ENCODE results near the gene KIF9.
"Not testable (repeated sequence)": the region's sequence is repeated elsewhere in the genome, so short reads cannot be mapped to it uniquely, and the experiment has no call there.

Gene KIF9, protein sequence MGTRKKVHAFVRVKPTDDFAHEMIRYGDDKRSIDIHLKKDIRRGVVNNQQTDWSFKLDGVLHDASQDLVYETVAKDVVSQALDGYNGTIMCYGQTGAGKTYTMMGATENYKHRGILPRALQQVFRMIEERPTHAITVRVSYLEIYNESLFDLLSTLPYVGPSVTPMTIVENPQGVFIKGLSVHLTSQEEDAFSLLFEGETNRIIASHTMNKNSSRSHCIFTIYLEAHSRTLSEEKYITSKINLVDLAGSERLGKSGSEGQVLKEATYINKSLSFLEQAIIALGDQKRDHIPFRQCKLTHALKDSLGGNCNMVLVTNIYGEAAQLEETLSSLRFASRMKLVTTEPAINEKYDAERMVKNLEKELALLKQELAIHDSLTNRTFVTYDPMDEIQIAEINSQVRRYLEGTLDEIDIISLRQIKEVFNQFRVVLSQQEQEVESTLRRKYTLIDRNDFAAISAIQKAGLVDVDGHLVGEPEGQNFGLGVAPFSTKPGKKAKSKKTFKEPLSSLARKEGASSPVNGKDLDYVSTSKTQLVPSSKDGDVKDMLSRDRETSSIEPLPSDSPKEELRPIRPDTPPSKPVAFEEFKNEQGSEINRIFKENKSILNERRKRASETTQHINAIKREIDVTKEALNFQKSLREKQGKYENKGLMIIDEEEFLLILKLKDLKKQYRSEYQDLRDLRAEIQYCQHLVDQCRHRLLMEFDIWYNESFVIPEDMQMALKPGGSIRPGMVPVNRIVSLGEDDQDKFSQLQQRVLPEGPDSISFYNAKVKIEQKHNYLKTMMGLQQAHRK

DNA sequence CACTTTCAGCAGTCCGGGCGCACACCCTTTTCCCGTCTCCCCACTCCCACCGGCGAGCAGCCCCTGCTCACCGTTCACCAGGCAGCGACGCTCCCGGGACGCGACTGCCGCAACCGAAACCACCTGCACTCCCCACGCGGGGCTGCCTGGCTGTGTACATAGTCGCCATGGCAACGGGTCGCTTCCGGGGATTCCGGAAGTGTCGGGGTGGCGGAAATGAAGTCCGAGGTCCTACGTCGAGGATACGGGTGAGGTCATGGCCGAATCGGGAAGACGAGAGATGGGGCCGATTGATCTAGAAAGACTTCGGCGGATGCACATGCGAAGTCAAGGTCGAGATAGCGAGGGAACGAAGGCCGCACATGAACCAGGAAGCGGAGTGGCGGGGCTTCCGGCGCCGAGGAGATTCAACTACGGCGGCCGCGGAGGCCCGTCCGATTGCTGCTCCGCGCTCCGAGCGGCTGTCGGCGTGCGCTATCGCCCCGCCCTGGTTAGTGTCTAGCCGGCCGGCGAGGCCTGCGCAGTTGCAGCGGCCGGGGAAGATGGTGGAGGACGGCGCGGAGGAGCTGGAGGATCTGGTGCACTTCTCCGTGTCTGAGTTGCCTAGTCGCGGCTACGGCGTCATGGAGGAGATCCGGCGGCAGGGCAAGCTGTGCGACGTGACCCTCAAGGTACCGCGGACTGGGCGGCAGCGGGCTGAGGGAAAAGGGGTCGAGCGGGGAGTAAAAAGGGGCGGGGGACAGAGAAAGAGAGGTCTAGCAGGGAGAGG lies at the start of gene KIF9, which contains the start of gene KLHL18:
Gene KIF9 (minus strand): TSS at position 376 of the 769 bp plus-strand sequence. CDS start 5,425 bp downstream, outside the sequence.
Gene KLHL18 (plus strand): TSS at position 521 of the 769 bp plus-strand sequence. CDS start 22 bp downstream, at position 543.
- peak; percentile 91 to 95 (median 92) for DNase-seq (ENCODE audit: low read depth in 2 of 3, low spot score in 1 of 3)

DNA sequence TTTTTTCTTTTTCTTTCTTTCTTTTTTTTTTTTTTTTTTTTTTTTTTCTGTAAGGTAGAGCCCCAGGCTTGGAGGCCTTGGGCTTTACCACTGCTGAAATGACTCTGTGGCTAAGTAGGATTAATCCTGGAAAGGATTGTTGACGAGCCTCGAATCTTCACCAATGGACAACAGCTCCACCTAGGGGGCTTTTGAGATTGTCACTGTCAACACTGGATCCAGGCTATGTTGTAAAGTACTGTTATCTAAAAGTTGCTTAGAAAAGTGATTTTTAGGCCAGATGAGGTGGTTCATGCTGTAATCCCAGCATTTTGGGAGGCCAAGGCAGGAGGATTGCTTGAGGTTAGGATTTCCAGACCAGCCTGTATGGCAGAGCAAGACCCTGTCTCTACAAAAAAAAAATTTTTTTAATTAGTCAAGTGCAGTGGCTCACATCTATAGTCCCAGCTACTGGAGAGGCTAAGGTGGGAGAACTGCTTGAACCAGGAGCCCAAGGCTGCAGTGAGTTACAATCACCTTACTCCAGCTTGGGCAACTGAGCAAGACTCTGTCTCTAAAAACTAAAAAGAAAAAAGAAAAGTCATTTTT lies 41.8 kb upstream of the KIF9 start:
- DNase-seq (ENCODE audit: low read depth in 2 of 3, low spot score in 1 of 3): peak; percentile 5 to 48 (median 20)

DNA sequence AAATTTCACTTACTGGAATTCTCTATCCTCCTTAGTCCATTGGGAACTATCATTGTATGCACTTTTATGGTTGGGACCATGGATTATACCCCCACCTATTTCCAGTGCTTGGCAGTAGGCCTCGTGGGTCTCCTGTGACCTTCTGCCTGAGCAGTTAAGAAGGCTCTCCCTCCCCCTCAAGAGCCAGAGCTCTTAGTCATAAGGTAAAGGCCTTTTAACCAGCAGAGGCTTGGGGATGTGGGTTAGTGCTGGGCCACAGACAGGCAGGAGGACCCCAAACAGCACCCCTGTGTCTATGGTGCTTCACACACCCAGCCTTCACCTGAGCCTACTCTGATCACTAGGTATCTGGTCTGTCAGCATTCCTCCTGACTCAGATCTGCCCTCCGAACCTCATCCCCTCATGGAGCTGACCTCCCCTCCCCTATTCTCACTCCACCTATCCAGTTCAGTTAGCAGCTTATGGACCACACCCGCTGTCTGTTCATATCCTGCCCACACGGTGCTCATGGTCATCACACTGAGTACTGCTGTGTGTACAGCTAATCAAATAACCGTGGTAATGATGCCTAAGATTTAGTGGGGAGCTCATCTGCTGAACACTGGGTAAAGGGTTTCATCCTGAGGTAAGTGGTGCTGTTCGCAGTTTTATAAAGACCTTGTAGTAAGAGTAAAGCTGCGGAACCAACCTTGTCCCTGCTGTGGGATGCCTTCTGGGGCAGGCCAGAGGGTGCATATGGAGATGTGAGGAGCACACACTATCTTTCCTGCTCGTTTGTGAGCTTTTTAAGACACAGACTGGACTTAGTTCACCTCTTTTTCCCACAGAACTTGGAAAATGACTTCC lies 41.1 kb upstream of the KIF9 start:
- no peak for DNase-seq (ENCODE audit: low read depth in 2 of 3, low spot score in 1 of 3)

DNA sequence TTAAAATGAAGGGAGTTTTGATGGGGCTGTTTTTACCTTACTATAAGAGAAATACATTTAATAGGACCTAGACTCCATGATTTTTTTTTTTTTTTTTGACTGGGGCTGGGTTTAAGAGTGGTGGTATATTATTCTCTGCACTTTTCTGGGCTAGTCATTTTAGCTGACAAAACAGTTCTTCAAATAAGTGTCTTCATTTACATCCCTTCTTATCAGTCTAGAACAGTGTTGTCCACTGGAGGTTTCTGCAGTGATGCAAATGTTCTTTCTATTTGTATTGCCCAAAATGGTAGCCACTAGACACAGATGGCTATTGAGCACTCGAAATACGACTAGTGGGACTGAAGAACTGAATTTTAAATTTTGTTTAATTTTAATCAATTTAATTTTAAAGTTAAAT lies 37.4 kb upstream of the KIF9 start:
- no peak for DNase-seq (ENCODE audit: low read depth in 2 of 3, low spot score in 1 of 3)

DNA sequence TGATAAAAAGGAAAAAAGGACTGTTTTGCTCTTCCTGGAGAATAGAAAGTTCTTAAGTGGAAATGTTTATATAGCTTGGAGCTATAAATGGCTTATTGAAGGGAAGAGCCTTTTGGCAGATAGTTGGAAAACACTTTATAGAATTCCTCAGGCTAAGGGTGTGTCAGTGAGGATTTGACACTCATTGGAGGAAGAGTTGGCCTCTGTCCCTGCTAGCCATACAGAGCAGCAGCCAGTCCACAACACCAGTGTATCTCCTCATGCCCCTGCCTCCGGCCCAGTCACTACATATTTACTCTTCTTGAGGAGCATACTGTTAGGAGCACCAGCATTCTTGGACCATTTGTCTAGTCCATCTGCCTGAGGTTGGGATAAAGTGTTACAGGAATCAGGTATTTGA lies 36.3 kb upstream of the KIF9 start:
- DNase-seq (ENCODE audit: low read depth in 2 of 3, low spot score in 1 of 3): no peak

DNA sequence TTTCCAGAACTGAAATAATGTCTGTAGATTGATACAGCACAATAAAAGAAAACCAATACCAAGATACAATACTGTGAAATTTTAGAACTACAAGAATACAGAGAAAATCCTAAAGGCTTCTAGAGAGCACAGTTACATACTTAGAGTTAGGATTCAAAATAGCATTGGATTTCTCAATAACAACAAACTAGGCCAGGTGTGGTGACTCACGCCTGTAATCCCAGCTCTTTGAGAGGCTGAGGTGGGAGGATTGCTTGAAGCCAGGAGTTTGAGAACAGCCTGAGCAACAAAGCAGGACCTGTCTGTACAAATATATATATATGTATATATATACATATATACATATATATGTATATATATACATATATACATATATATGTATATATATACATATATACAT lies 33.6 kb upstream of the KIF9 start:
- DNase-seq (ENCODE audit: low read depth in 2 of 3, low spot score in 1 of 3): not testable (repeated sequence)

DNA sequence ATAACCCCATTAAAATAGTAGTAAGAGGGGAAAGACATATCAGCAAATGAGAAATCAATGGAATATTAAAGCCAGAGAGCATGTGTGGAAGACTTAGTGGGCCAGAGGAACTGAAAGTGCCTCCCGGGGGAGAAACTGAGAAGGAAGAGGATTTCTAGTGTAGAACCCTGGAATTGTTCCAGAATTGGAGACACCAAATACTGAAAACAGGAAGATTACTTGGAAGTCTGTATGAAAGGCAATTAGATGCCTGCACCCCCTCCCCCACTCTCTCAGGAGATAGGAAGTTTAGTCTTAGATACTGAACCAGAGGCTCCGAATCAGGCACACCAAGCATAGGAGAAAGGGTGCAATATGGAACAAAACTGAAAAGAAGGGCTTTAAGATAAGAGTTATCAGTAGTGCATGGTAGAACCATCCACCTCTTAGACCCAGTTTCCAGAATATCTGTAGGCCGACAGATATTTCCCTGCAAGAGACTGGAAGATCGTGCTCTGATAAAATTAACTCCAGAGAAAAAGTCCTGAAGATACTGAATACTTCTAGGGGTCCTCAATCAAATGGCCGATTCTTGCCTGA lies 32.6 kb upstream of the KIF9 start:
- no peak for DNase-seq (ENCODE audit: low read depth in 2 of 3, low spot score in 1 of 3)

DNA sequence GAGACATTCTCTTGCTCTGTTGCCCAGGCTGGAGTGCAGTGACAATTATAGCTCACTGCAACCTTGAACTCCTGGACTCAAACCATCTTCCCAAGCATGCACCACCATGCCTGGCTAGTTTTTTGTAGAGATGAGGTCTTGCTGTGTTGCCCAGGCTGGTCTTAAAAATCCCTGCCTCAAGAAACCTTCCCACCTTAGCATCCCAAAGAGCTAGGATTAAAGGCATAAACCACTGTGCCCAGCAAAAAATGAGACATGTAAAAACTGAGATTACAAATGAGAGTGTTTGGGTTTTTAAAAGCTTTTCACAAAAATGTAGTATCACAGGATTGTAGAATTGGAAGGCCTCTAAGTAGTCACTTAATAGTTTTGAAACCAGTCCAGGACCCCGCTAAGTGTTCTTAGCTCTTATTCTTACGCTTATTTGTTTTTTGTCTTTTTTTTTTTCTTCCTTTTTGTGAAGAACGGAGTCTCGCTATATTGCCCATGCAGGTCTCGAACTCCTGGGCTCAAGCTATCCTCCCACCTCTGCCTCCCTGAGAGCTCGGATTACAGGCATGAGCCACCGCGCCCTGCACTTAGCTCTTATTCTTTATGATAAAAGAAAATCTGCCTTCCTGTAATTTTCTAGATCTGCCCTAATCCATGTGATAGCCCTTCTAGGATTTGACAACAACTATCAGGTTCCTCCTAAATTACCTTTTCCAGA lies 31.6 kb upstream of the KIF9 start:
- no peak for DNase-seq (ENCODE audit: low read depth in 2 of 3, low spot score in 1 of 3)

DNA sequence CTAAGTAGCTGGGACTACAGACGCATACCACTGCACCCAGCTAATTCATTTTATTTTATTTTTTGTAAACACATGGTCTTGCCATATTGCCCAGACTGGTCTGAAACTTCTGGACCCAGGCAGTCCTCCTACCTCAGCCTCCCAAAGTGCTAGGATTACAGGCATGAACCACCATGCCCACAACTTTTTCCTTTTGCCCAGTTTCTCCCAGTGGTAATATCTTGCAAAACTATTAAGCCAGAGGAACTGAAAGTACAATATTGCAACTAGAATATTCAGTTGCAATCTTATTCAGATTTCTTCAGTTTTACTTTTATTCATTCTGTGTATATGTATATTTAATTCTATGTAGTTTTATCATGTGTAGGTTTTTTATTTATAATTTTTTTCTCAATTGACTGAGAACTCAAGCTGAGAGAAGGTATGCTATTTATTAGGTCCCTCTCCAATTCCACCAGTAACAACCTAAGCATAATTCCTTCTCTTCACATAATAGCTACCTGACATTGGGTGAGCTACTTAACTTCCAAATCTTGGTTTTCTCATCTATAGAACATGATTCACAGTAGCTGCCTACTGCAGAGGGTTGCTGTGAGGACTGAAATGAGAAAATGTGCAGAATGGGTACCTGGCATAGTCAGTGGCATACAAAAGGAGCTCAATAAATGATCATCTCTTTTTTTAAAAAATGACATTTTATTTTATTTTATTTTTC lies 30.9 kb upstream of the KIF9 start:
- no peak for DNase-seq (ENCODE audit: low read depth in 2 of 3, low spot score in 1 of 3)

DNA sequence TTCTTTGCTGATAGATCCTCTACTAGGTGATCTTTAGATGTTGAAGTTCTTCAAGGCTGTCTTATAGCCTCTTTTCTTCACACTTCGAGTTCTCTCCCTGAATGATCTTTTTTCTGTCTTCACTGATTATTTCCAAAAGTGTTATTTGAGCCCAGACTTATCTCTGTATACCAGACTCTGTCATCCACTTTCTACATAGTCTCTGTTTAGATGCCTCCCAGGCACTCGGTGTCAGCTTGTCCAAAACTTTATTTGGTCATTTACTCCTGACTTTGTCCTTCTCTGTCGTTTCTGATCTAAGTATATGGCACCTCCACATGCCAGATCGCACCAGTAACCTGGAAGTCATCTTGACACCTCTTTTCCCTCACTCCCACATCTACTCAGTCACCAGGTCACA lies 27.8 kb upstream of the KIF9 start:
- no peak for DNase-seq (ENCODE audit: low read depth in 2 of 3, low spot score in 1 of 3)

DNA sequence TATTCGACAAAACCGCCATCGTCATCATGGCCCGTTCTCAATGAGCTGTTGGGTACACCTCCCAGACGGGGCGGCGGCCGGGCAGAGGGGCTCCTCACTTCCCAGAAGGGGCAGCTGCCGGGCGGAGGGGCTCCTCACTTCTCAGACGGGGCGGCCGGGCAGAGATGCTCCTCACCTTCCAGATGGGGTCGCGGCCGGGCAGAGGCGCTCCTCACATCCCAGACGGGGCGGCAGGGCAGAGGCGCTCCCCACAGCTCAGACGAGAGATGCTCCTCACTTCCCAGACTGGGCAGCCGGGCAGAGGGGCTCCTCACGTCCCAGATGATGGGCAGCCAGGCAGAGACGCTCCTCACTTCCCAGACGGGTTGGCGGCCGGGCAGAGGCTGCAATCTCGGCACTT lies 26.6 kb upstream of the KIF9 start:
- DNase-seq (ENCODE audit: low read depth in 2 of 3, low spot score in 1 of 3): not testable (repeated sequence)

DNA sequence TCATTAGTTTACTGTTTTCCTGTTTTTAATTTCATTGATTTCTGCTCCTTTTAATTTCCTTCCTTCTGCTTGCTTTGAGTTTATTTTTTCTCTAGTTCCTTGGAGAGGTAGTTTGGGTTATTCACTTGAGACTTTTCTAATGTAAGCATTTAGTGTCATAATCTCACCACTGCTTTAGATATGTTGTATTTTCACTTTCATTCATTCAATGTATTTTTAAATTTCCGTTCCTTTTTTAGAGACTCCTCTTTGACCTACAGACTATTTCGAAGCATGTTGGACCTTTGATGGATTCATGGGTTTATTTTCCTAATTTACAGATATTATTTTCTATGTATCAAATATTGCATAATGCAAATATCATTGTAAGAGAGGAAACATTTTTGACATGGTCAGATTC lies 23.4 kb upstream of the KIF9 start:
- no peak for DNase-seq (ENCODE audit: low read depth in 2 of 3, low spot score in 1 of 3)

DNA sequence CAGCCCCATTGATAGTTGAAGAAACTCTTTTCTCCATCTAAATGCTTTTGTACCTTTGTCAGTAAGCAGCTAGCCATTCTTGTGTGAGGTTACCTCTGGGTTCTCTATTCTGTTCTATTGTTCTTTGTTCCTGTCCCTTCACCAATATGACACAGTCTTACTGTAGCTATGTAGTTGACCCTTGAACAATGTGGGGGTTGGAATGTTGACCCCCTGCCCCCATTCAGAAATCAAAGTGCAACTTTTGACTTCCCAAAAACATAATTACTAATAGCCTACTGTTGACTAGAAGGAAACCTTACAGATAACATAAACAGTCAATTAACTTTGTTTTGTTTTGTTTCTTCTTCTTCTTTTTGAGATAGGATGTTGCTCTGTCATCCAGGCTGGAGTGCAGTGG lies 18.9 kb upstream of the KIF9 start:
- no peak for DNase-seq (ENCODE audit: low read depth in 2 of 3, low spot score in 1 of 3)

DNA sequence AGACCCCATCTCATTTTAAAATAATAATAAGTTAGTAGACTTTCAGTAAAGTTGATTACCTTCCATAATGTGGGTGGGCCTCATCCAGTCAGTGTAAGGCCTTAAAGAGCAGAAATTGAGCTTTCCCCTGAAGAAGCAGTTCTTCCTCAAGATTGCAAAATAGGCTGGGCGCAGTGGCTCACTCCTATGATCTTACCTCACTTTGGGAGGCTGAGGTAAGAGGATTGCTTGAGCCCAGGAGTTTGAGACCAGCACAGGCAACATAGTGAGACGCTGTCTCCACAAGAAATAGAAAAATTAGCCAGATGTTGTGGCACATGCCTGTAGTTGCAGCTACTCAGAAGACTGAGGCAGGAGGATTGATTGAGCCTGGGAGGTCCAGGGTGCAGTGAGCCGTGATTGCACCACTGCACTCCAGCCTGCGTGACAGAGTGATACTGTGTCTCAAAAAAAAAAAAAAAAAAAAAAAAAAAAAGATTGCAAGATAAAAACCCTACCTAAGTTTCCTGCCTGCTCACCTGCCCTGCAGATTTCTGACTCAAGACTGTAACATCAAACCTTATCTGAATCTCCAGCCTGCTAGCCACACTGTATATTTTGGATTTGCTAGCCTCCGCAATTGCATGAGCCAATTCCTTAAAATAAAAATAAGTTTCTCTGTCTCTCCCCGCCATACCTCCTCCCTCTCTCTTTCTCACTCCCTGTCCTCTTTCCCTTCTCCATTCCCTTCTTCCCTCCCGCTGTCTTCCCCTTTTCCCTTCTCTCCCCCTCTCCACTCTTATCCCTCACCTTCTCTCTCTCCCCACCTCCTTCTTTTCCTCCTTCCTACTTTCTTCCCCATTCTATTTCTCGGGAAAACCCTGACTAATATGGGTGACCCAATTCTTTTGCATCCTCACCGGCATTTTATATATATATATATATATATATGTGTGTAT lies 17.1 kb upstream of the KIF9 start:
- DNase-seq (ENCODE audit: low read depth in 2 of 3, low spot score in 1 of 3): no peak

DNA sequence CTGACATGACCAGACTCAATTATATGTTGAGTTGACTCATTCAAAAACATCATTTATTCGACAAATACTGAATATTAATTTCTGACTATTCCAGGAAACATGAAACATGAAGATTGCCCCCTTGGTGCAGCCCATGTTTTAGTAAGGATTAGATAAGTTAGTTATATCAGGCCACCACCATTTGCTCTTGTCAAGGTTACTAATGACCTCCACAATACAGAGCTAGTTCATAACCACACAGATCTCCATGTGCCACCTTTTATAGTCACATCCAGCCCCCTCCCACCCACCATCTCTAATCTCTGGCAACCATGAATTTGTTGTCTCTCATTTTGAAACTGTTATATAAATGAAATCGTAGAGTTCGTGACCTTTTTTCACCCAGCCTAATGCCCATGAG lies 15.8 kb upstream of the KIF9 start:
- DNase-seq (ENCODE audit: low read depth in 2 of 3, low spot score in 1 of 3): no peak

DNA sequence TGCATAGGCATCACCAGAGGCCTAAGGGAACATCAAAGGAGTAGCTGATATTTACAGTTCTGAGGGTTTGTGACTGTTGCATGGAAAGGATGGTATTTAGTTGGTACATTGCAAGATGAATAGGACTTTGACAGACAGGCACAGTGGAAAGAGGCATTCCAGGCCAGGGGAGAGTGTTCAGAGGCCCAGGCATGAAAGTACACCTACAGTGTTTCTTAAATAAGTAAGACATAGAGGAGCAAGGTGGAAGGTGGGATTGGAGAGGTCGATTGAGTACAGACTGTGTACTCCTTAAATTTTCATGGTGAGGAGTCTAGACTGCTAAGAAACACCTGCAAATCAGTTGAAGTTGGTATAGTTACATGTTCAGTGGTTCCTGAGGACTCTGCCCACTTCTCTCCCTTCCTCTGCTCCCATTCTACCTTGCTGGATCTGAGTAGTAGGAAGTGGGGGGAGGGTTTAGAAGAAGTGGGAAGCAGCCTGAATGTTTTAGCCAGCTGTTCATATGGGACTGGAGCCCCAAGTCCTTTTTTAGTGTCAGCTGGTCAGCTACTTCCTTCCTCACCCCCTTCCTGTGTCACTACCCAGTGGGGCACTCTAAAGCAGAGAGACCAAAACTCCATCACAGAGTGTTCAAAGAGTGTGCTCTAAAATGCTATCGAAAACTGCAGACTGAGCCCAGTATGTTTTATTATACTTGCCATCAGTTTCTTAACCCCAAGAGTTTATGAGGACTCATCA lies 14.1 kb upstream of the KIF9 start:
- no peak for DNase-seq (ENCODE audit: low read depth in 2 of 3, low spot score in 1 of 3)

DNA sequence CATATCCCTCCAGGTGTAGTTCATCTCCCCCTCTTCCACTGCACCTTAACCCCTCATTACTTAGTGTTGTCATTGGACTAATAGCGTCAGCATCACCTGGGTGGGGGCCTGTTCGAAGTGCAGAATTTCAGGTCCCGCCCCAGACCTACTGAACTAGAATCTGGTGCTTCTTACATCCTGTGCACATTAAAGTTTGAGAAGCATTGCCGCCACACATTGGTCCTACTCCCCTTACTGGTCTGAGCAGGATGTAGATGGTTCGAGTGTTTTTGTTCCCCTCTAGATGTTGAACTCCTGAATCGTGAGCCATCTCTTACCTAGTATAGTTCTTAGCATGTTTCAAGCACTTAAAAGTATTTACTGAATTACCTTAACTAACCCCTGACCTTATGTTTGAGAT lies 13.4 kb upstream of the KIF9 start:
- DNase-seq (ENCODE audit: low read depth in 2 of 3, low spot score in 1 of 3): no peak
